Measurements from ENCODE around the gene DRD5. TPM values are rescaled to one million over a fixed set of nuclear protein-coding genes. Genes with fewer than 3 reads are reported as not detected.

DRD5 gene
- total and polyA plus RNA-seq, 8 donors: 0.31 TPM; not detected in 7

DNA sequence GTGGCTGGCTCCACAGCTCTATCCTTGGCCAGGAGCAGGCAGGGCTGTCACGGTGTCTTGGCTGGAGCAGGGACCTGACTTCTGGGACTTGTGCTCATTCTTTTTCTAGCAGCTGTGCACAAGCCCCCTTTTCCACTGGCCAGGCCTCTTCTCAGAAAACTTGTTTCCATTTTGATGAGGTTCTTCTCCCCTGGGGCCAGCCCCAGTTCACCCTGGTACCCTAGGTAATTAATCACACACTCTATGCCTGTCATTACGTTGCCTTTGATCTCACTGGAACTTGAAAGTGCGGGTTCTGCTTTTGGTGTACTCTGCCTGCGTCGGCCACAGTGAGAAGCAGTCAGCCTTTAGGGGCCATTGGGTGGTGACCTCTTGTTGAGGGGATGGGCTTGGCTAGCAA lies 26.6 kb downstream of the DRD5 start:
- Histone ChIP-seq H3K4me3 (no peak overlapping the region), H3K9me3 (no peaks in the 10 kb centered on the region), H3K27me3 (peaks cover 0 to 11% (median 0%) of the 10 kb centered on the region in 3 donors), H3K27ac (no peak overlapping the region), H3K4me1 (no peaks in the 10 kb centered on the region), H3K36me3 (no peaks in the 10 kb centered on the region)
- TF ChIP-seq, protein P1, sequence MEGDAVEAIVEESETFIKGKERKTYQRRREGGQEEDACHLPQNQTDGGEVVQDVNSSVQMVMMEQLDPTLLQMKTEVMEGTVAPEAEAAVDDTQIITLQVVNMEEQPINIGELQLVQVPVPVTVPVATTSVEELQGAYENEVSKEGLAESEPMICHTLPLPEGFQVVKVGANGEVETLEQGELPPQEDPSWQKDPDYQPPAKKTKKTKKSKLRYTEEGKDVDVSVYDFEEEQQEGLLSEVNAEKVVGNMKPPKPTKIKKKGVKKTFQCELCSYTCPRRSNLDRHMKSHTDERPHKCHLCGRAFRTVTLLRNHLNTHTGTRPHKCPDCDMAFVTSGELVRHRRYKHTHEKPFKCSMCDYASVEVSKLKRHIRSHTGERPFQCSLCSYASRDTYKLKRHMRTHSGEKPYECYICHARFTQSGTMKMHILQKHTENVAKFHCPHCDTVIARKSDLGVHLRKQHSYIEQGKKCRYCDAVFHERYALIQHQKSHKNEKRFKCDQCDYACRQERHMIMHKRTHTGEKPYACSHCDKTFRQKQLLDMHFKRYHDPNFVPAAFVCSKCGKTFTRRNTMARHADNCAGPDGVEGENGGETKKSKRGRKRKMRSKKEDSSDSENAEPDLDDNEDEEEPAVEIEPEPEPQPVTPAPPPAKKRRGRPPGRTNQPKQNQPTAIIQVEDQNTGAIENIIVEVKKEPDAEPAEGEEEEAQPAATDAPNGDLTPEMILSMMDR (IDR thresholded peaks at IDR 0.05): no peak
- TF ChIP-seq POLR2AphosphoS5 (IDR thresholded peaks at IDR 0.05): no peak
- TF ChIP-seq EP300 (IDR thresholded peaks at IDR 0.05): no peak
- no peak for TF ChIP-seq POLR2A (IDR thresholded peaks at IDR 0.05)
- 57 to 70% (median 67%) methylated on average over 5 of the region's 5 CpGs for WGBS, 5 donors
- intact Hi-C loops (cut with DNase I; ENCODE audit: low total_unique reads): no loop called here
- no peak for DNase-seq

DNA sequence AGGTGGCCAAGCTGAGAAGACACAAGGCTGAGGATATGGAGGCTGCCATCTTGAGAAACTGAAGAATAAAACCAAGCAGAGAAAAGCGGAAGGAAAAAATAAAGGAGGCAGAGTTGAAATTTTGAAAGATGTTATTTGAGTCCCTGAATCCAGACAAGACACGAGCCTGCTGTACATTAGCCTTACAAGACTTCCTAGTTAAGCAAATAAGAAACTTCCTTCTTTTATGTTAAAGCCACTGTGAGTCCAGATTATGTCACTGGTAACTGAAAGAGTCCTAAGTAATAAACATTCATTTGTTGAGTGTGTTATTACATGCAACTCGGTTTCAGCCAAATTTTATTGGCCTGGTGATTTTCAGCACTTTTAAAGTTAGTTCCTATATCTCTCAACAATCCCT lies 30.4 kb downstream of the DRD5 start:
- 70 to 80% (median 76%) methylated on average over 3 of the region's 3 CpGs for WGBS, 5 donors
- no peaks in the 10 kb centered on the region for H3K9me3 ChIP-seq

GRCh38 chr4:9812501-9813340 lies 31.3 kb downstream of the DRD5 start:
- Histone ChIP-seq H3K27me3 (no peaks in the 10 kb centered on the region), H3K4me3 (no peak overlapping the region), H3K27ac (no peak overlapping the region), H3K9me3 (no peaks in the 10 kb centered on the region), H3K4me1 (no peaks in the 10 kb centered on the region), H3K36me3 (no peaks in the 10 kb centered on the region)
- peak in 1 of 2 donors; percentile 6 for DNase-seq
- TF ChIP-seq POLR2AphosphoS5 (IDR thresholded peaks at IDR 0.05) (no peak), EP300 (IDR thresholded peaks at IDR 0.05) (no peak), POLR2A (IDR thresholded peaks at IDR 0.05) (no peak)
- TF ChIP-seq, protein P1 (IDR thresholded peaks at IDR 0.05): no peak
- intact Hi-C loops (cut with DNase I; ENCODE audit: low total_unique reads): no loop called here
- 42 to 54% (median 49%) methylated on average over 4 of the region's 4 CpGs for WGBS, 5 donors

More for the DNA sequence above, 30.4 kb downstream of the DRD5 start:
- no peak for DNase-seq
- intact Hi-C loops (cut with DNase I; ENCODE audit: low total_unique reads): no loop called here
- Histone ChIP-seq H3K27ac (no peak overlapping the region), H3K4me3 (no peak overlapping the region), H3K36me3 (no peaks in the 10 kb centered on the region), H3K4me1 (no peaks in the 10 kb centered on the region), H3K27me3 (no peaks in the 10 kb centered on the region)
- TF ChIP-seq, protein P1 (IDR thresholded peaks at IDR 0.05): no peak
- TF ChIP-seq POLR2A (IDR thresholded peaks at IDR 0.05) (no peak), POLR2AphosphoS5 (IDR thresholded peaks at IDR 0.05) (no peak), EP300 (IDR thresholded peaks at IDR 0.05) (no peak)

DNA sequence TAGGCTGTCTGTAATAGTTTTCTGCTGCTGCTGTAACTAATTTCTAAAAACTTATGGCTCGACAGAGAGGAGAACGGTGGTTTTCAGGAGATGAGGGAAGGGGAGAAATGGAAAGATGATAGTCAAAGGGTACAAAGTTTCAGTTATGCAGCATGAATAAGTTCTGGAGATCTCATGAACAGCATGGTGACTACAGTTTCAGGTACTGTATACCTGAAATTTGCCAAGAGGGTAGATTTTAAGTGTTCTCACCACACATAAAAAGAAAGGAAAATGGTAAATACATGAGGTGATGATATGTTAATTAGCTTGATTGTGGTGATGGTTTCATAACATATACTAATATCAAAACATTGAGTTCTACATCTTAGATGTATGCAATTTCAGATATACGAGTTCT lies 34.9 kb downstream of the DRD5 start:
- no peaks in the 10 kb centered on the region for H3K36me3 ChIP-seq
- no peak for TF ChIP-seq POLR2A (IDR thresholded peaks at IDR 0.05)
- TF ChIP-seq, protein P1 (IDR thresholded peaks at IDR 0.05): no peak
- TF ChIP-seq EP300 (IDR thresholded peaks at IDR 0.05): no peak
- intact Hi-C loops (cut with DNase I; ENCODE audit: low total_unique reads): no loop called here
- WGBS, 5 donors: 85 to 93% (median 89%) methylated on average over 3 of the region's 3 CpGs
- no peaks in the 10 kb centered on the region for H3K9me3 ChIP-seq
- H3K27ac ChIP-seq: no peak overlapping the region
- H3K27me3 ChIP-seq: no peaks in the 10 kb centered on the region
- no peaks in the 10 kb centered on the region for H3K4me1 ChIP-seq
- no peak overlapping the region for H3K4me3 ChIP-seq
- no peak for DNase-seq

All from stomach (tissue), 9 donors.